ENCODE results near the gene S100A2. TPM values are rescaled to one million over a fixed set of nuclear protein-coding genes. Genes with fewer than 3 reads are reported as not detected.
A peak's percentile ranks its signal among the peaks of the same experiment; 100 is the strongest.
"Not testable (repeated sequence)": the region's sequence is repeated elsewhere in the genome, so short reads cannot be mapped to it uniquely, and the experiment has no call there.

Gene S100A2
- total RNA-seq, 2 donors from 2014 or later = 1.0 to 7.8 TPM

- no peaks in the 10 kb centered on the region for H3K36me3 Mint-ChIP-seq
- H3K27ac Mint-ChIP-seq = no peak overlapping the region
- DNase-seq (ENCODE audit: low spot score in 2 of 2) (no peak), ATAC-seq (no peak)
- no peaks in the 10 kb centered on the region for H3K9me3 Mint-ChIP-seq
Observed at GRCh38 chr1:153599847-153600246, 34.2 kb upstream of the S100A2 start.

DNA sequence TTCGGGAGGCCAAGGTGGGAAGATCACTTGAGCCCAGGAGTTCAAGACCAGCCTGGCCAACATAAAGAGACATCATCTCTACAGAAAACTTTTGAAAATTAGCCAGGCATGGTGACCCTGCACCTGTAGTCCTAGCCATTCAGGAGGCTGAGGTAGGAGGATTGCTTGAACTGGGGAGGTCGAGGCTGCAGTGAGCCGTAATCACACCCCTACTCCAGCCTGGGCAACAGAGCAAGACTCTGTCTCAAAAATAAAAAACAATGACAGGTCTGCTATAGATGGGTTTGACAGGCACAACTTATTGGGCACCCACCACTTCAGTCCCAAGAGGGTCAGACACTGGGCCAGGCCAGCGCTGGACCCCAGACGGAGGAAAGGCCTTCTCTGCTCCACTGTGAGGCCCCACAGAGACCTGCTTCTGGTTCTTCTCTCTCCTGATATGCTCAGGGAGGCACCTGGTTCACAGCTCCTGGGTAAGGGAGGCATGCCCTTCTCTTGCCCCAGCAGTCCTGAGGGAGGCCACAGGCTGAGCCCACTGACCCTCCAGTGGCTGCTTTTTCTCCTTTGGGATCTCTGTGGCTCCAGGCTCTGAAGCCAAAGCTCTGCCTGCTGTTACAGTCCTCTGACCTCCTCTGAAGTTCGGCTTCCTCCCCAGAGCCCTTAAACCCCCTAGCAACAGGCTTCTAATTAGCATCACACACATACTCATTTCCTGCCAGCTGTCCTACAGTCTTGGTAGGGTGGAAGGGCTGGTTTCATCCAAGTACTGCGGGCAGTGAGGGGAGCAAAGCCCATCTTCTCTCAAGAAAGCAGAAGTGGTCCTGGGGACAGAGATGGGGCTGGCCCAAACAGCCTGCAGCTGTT lies 32.9 kb upstream of the S100A2 start:
- Mint-ChIP-seq H3K27ac (peak overlapping the region; percentile 66 to 89), H3K36me3 (no peaks in the 10 kb centered on the region), H3K9me3 (no peaks in the 10 kb centered on the region)
- ATAC-seq (peak; percentile 68 to 82), DNase-seq (ENCODE audit: low spot score in 2 of 2) (no peak)

DNA sequence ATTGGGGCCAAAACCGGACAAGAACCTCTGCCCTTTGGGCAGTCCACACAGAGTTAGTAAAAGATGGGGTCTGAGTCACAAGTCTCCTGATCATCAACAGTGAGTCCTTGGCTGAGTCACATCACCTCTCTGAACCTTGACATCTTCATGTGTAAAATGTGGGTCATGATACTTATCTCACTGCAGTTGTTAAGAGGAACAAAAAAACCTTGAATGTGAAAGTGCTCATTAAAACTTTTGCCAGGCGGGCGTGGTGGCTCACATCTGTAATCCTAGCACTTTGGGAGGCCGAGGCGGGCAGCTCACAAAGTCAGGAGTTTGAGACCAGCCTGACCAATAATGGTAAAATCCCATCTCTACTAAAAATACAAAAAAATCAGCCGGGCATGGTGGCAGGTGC lies 31.6 kb upstream of the S100A2 start:
- Mint-ChIP-seq H3K9me3 (no peaks in the 10 kb centered on the region), H3K36me3 (no peaks in the 10 kb centered on the region), H3K27ac (peak overlapping the region; percentile 25 to 89)
- ATAC-seq = peak; percentile 93 to 98
- DNase-seq (ENCODE audit: low spot score in 2 of 2) = no peak

GRCh38 chr1:153592748-153593147 lies 27.1 kb upstream of the S100A2 start:
- no peak overlapping the region for H3K27ac Mint-ChIP-seq
- no peaks in the 10 kb centered on the region for H3K36me3 Mint-ChIP-seq
- no peaks in the 10 kb centered on the region for H3K9me3 Mint-ChIP-seq
- ATAC-seq (no peak), DNase-seq (ENCODE audit: low spot score in 2 of 2) (no peak)

- H3K27ac Mint-ChIP-seq = no peak overlapping the region
- no peak for ATAC-seq
- no peaks in the 10 kb centered on the region for H3K36me3 Mint-ChIP-seq
- DNase-seq (ENCODE audit: low spot score in 2 of 2) = no peak
- no peaks in the 10 kb centered on the region for H3K9me3 Mint-ChIP-seq
Observed at GRCh38 chr1:153588482-153588881, 22.8 kb upstream of the S100A2 start.

- H3K27ac Mint-ChIP-seq; ATAC-seq; H3K9me3 Mint-ChIP-seq; DNase-seq (ENCODE audit: low spot score in 2 of 2); H3K36me3 Mint-ChIP-seq: not testable (repeated sequence)
Observed at GRCh38 chr1:153588033-153588432, 22.4 kb upstream of the S100A2 start.

DNA sequence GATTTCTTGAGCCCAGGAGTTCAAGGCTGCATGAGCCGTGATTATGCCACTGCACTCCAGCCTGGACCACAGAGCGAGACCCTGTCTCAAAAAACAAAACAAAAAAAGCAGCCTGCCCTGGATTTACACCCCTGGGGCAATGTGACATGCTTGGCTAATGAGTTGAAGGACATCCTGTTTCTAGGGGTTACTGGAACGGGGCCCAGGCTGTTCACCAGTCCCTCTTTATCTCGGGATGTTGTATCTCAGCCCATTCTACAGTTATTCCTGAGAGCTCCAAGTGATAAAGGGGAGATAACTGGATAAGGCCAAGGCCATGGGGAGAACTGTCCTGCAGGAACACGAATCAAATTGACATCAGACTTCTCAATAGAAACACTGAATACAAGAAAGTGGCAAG lies 21.7 kb upstream of the S100A2 start:
- Mint-ChIP-seq H3K9me3 (no peaks in the 10 kb centered on the region), H3K27ac (no peak overlapping the region), H3K36me3 (no peaks in the 10 kb centered on the region)
- no peak for ATAC-seq
- DNase-seq (ENCODE audit: low spot score in 2 of 2) = no peak

- ATAC-seq (no peak), DNase-seq (ENCODE audit: low spot score in 2 of 2) (no peak)
- Mint-ChIP-seq H3K9me3 (no peaks in the 10 kb centered on the region), H3K36me3 (no peaks in the 10 kb centered on the region), H3K27ac (peak overlapping the region in 1 of 2 donors; percentile 30)
Observed at GRCh38 chr1:153586347-153586746, 20.7 kb upstream of the S100A2 start.

- no peak for ATAC-seq
- no peak overlapping the region for H3K27ac Mint-ChIP-seq
- DNase-seq (ENCODE audit: low spot score in 2 of 2) = no peak
Observed at GRCh38 chr1:153585006-153585405, 19.4 kb upstream of the S100A2 start.

DNA sequence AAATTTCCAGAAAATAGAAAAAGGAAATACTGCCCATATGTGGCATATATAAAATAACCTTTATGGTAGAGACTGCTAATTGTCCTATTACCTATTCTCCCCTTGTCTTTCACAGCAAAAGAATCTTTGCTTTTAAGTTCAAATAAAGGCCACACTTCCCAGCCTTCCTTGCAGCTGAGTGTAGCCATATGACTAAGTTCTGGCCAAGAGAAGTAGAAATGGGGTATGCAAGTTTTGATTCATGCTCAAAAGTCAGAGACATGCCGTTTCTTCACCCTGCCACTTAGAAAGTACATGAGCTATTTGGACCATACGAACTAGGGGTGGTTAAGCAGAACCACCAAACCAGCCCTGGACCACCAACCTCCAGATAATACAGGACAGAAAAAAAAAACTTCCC lies 18.3 kb upstream of the S100A2 start:
- no peaks in the 10 kb centered on the region for H3K36me3 Mint-ChIP-seq
- no peak overlapping the region for H3K27ac Mint-ChIP-seq
- H3K9me3 Mint-ChIP-seq = no peaks in the 10 kb centered on the region

More at GRCh38 chr1:153585006-153585405, 19.4 kb upstream of the S100A2 start:
- no peaks in the 10 kb centered on the region for H3K36me3 Mint-ChIP-seq
- no peaks in the 10 kb centered on the region for H3K9me3 Mint-ChIP-seq

DNA sequence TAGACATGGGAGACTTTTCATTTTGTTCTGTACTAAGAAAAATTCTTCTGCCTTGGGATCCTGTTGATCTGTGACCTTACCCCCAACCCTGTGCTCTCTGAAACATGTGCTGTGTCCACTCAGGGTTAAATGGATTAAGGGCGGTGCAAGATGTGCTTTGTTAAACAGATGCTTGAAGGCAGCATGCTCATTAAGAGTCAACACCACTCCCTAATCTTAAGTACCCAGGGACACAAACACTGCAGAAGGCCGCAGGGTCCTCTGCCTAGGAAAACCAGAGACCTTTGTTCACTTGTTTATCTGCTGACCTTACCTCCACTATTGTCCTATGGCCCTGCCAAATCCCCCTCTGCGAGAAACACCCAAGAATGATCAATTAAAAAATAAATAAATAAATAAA lies 17.9 kb upstream of the S100A2 start:
- not testable (repeated sequence) for H3K9me3 Mint-ChIP-seq; H3K36me3 Mint-ChIP-seq; DNase-seq (ENCODE audit: low spot score in 2 of 2); H3K27ac Mint-ChIP-seq; ATAC-seq

More for the DNA sequence above, 18.3 kb upstream of the S100A2 start:
- ATAC-seq (no peak), DNase-seq (ENCODE audit: low spot score in 2 of 2) (no peak)

- H3K36me3 Mint-ChIP-seq; H3K9me3 Mint-ChIP-seq; DNase-seq (ENCODE audit: low spot score in 2 of 2); H3K27ac Mint-ChIP-seq; ATAC-seq: not testable (repeated sequence)
Observed at GRCh38 chr1:153582836-153583235, 17.2 kb upstream of the S100A2 start.

- Mint-ChIP-seq H3K27ac (no peak overlapping the region), H3K36me3 (no peaks in the 10 kb centered on the region), H3K9me3 (no peaks in the 10 kb centered on the region)
- no peak for DNase-seq (ENCODE audit: low spot score in 2 of 2)
- no peak for ATAC-seq
Observed at GRCh38 chr1:153578936-153579335, 13.3 kb upstream of the S100A2 start.

DNA sequence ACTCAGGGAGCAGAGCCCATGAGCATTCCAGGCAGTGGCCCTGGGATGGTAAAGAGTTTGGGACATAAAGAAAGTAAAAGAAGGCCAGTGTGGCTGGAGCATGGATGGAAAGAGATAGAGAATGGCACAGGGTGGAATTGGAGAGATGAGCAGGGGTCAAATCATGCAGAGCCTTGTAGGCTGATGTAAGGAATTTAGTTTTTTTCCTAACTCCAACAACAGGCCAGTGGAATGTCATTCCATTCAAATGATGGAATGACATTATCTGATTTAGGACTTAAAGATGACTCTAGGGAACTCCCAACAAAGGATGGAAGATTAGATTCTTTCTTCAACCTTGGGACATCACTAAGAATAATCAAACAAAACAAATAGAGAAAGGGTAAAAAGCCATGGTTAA lies 12.8 kb upstream of the S100A2 start:
- Mint-ChIP-seq H3K9me3 (no peaks in the 10 kb centered on the region), H3K27ac (no peak overlapping the region), H3K36me3 (no peaks in the 10 kb centered on the region)
- no peak for ATAC-seq
- no peak for DNase-seq (ENCODE audit: low spot score in 2 of 2)

- Mint-ChIP-seq H3K36me3 (peaks cover 0 to 4% of the 10 kb centered on the region in 2 donors), H3K9me3 (peaks cover 0 to 4% of the 10 kb centered on the region in 2 donors), H3K27ac (no peak overlapping the region)
- no peak for DNase-seq (ENCODE audit: low spot score in 2 of 2)
- ATAC-seq = no peak
Observed at GRCh38 chr1:153577624-153578051, 12.0 kb upstream of the S100A2 start.

DNA sequence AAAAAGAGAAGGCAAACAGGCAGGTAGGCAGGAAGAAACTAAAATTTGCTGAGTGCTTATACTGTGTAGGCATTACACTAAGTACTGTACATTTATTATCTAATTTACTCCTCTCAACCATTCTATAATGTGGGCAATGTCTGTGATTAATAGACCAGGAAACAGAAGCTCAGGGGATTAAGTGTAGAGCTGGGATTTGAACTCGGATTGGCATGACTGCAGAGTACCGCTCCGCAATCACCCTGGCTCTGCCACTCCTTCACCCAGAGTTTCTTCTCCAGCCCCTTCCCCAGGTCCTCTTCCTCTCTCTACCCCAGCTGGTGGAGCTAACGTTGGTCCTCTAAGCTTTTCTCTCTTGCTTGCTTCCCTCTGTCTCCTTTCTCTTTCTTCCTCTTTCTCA lies 11.5 kb upstream of the S100A2 start:
- H3K27ac Mint-ChIP-seq = peak overlapping the region in 1 of 2 donors; percentile 2
- no peak for DNase-seq (ENCODE audit: low spot score in 2 of 2)
- H3K36me3 Mint-ChIP-seq = peaks cover 0 to 4% of the 10 kb centered on the region in 2 donors
- peaks cover 0 to 4% of the 10 kb centered on the region in 2 donors for H3K9me3 Mint-ChIP-seq
- ATAC-seq = no peak

DNA sequence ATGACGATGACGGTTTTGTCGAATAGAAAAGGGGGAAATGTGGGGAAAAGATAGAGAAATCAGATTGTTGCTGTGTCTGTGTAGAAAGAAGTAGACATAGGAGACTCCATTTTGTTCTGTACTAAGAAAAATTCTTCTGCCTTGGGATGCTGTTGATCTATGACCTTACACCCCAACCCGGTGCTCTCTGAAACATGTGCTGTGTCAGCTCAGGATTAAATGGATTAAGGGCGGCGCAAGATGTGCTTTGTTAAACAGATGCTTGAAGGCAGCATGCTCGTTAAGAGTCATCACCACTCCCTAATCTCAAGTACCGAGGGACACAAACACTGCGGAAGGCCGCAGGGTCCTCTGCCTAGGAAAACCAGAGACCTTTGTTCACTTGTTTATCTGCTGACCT lies 9.9 kb upstream of the S100A2 start:
- H3K36me3 Mint-ChIP-seq; DNase-seq (ENCODE audit: low spot score in 2 of 2); H3K9me3 Mint-ChIP-seq; ATAC-seq; H3K27ac Mint-ChIP-seq: not testable (repeated sequence)

DNA sequence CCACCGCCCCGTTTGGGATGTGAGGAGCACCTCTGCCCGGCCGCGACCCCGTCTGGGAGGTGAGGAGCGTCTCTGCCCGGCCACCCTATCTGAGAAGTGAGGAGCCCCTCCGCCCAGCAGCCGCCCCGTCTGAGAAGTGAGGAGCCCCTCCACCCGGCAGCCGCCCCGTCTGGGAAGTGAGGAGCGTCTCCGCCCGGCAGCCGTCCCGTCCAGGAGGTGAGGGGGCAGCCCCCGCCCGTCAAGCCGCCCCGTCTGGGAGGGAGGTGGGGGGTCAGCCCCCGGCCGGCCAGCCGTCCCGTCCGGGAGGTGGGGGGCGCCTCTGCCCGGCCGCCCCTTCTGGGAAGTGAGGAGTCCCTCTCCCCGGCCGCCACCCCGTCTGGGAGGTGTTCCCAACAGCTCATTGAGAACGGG lies 9.4 kb upstream of the S100A2 start:
- not testable (repeated sequence) for H3K36me3 Mint-ChIP-seq; H3K9me3 Mint-ChIP-seq; ATAC-seq; H3K27ac Mint-ChIP-seq; DNase-seq (ENCODE audit: low spot score in 2 of 2)
